Measurements from ENCODE around the gene GCC2.

- TF ChIP-seq, protein P1, sequence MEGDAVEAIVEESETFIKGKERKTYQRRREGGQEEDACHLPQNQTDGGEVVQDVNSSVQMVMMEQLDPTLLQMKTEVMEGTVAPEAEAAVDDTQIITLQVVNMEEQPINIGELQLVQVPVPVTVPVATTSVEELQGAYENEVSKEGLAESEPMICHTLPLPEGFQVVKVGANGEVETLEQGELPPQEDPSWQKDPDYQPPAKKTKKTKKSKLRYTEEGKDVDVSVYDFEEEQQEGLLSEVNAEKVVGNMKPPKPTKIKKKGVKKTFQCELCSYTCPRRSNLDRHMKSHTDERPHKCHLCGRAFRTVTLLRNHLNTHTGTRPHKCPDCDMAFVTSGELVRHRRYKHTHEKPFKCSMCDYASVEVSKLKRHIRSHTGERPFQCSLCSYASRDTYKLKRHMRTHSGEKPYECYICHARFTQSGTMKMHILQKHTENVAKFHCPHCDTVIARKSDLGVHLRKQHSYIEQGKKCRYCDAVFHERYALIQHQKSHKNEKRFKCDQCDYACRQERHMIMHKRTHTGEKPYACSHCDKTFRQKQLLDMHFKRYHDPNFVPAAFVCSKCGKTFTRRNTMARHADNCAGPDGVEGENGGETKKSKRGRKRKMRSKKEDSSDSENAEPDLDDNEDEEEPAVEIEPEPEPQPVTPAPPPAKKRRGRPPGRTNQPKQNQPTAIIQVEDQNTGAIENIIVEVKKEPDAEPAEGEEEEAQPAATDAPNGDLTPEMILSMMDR (IDR thresholded peaks at IDR 0.05): no peak
- no peak for TF ChIP-seq GATA2 (CRISPR knock-in tag; IDR thresholded peaks at IDR 0.05)
- no peak for TF ChIP-seq MAX (IDR thresholded peaks at IDR 0.05; ENCODE audit: low read depth)
- TF ChIP-seq ELF1 (IDR thresholded peaks at IDR 0.05): no peak
- TF ChIP-seq, protein P2, sequence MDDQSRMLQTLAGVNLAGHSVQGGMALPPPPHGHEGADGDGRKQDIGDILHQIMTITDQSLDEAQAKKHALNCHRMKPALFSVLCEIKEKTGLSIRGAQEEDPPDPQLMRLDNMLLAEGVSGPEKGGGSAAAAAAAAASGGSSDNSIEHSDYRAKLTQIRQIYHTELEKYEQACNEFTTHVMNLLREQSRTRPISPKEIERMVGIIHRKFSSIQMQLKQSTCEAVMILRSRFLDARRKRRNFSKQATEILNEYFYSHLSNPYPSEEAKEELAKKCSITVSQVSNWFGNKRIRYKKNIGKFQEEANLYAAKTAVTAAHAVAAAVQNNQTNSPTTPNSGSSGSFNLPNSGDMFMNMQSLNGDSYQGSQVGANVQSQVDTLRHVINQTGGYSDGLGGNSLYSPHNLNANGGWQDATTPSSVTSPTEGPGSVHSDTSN (IDR thresholded peaks at IDR 0.05): no peak
- TF ChIP-seq RAD21 (IDR thresholded peaks at IDR 0.05; ENCODE audit: low read length): no peak
Measured at GRCh38 chr2:108451976-108452375, 3.0 kb downstream of the GCC2 start.

Data from SK-N-SH (cell line).